Adrenal gland (tissue), 12 donors: Measurements from ENCODE around the gene MAGI2. TPM values are rescaled to one million over a fixed set of nuclear protein-coding genes. Genes with fewer than 3 reads are reported as not detected.

ENCODE experiments used
- DNase-seq, 7 donors: peaks; one replicate each; pipeline ENCODE4 v3.0.0-alpha.2; 2019 to 2020
- H3K27ac ChIP-seq, 5 donors: fragments of 200-600 bp; sonication (generic) in 4 of 5; 1 replicate in 3 of 5; 2 replicates in 2 of 5; pipeline versions ENCODE4 v1.5.1 to v1.8.0; 2016 to 2020; ENCODE audit warnings: mild to moderate bottlenecking in 1 of 5
- H3K27me3 ChIP-seq: fragments of 200-600 bp; 2 replicates; pipeline ENCODE4 v1.8.0; 2021
- H3K36me3 ChIP-seq, 2 donors: fragments of 200-600 bp; replicated peaks in 1 of 2; 1 replicate in 1 of 2; 2 replicates in 1 of 2; pipeline versions ENCODE4 v1.5.1 to v1.8.0; 2018 to 2022
- H3K4me1 ChIP-seq, 2 donors: fragments of 200-600 bp; replicated peaks in 1 of 2; 1 replicate in 1 of 2; 2 replicates in 1 of 2; pipeline versions ENCODE4 v1.5.1 to v1.8.0; 2018 to 2021
- H3K4me3 ChIP-seq, 4 donors: fragments of 200-600 bp; sonication (generic) in 3 of 4; one replicate each; pipeline ENCODE4 v1.5.1; 2016 to 2018
- H3K9me3 ChIP-seq, 3 donors: fragments of 200-600 bp; sonication (generic) in 1 of 3; replicated peaks in 1 of 3; 1 replicate in 2 of 3; 2 replicates in 1 of 3; pipeline versions ENCODE4 v1.5.1 to v1.8.0; 2016 to 2021
- CTCF ChIP-seq, 6 experiments: fragments of 450-650 bp in 4 of 6; fragments of 200-600 bp in 2 of 6; sonication (generic) in 1 of 6; IDR thresholded peaks; 1 replicate in 5 of 6; 2 replicates in 1 of 6; pipeline versions ENCODE4 v1.5.1 to v1.8.0; 2016 to 2021; ENCODE audit warnings: antibody characterized with exemption in 6 of 6, mild to moderate bottlenecking in 2 of 6, moderate library complexity in 1 of 6
- POLR2A ChIP-seq, 2 donors: fragments of 450-650 bp; IDR thresholded peaks; one replicate each; pipeline ENCODE4 v1.6.1; 2017; ENCODE audit warnings: antibody characterized with exemption in 2 of 2, mild to moderate bottlenecking in 2 of 2, moderate library complexity in 1 of 2
- WGBS, 4 donors: extraction: QIAGEN DNeasy Blood & Tissue Kit in 2 of 4; methylation state at CpG; one replicate each; pipeline versions ENCODE4 v1.1.5 to v1.1.7; 2013 to 2017; 5-methylcytosine and 5-hydroxymethylcytosine counted together
- intact Hi-C, 2 donors: fragments of 100-400 bp; cut with DNase I; formaldehyde crosslinking; loops; one replicate each; pipeline versions ENCODE4 v1.14.1 to v1.15.0; 2022 to 2023
- polyA plus RNA-seq, 3 donors: library from polyadenylated mRNA; stranded (reverse); fragments of 200-250 nt in 2 of 3; fragments of 350-450 nt in 1 of 3; fragmentation: Illumina TruSeq in 1 of 3; extraction: RNeasy Lipid Tissue Mini Kit (QIAGEN cat#74804) in 1 of 3; gene quantifications; one replicate each; pipeline ENCODE4 v1.2.3, GENCODE V29; 2013 to 2014
- total RNA-seq, 9 donors: library from RNA; depleted of rRNA in 4 of 9; stranded (reverse); fragments of >200 nt in 4 of 9; fragments of 120-200 nt in 1 of 9; fragmentation: NEBNext Ultra II Directional in 1 of 9; extraction: Animal tissue kit (Norgen Biotek cat#: 25700) in 1 of 9; gene quantifications; one replicate each; pipeline versions ENCODE4 v1.1.0 to v1.2.4, GENCODE V29; 2013 to 2023
- donor health status: healthy with polysubstance abuse.
- donor health status: Bipolar disorder and iron deficiency.
- donor health status: DM: yes; HTN: yes; CAD: no.
- donor health status: DM: no; HTN: no; CAD: no.
- donor health status: DM: no; HTN: no; CAD: no.
- donor health status: DM: yes; HTN: yes; CAD: no.

Gene MAGI2
- total and polyA plus RNA-seq, 12 donors, result 3.2 to 37.1 (median 17.1) TPM

- DNase-seq, result no peak
- Histone ChIP-seq H3K27me3 (no peaks in the 10 kb centered on the region), H3K4me3 (no peak overlapping the region), H3K4me1 (no peaks in the 10 kb centered on the region), H3K36me3 (no peaks in the 10 kb centered on the region), H3K9me3 (no peaks in the 10 kb centered on the region), H3K27ac (no peak overlapping the region)
- no peak for TF ChIP-seq POLR2A (IDR thresholded peaks at IDR 0.05)
- TF ChIP-seq CTCF (IDR thresholded peaks at IDR 0.05), result no peak
- WGBS, 4 donors, result 85 to 94% (median 90%) methylated on average over 4 of the region's 4 CpGs
- intact Hi-C loops, result no loop called here
Measured at GRCh38 chr7:79329464-79329863, 124.0 kb downstream of the MAGI2 start.

- H3K4me3 ChIP-seq, result no peak overlapping the region
- peaks cover 5 to 9% of the 10 kb centered on the region in 2 donors for H3K4me1 ChIP-seq
- no peak overlapping the region for H3K27ac ChIP-seq
- WGBS, 4 donors, result 0 to 44% (median 35%) methylated on average over 2 of the region's 2 CpGs
- no peak for DNase-seq
- H3K9me3 ChIP-seq, result no peaks in the 10 kb centered on the region
- no peak for TF ChIP-seq CTCF (IDR thresholded peaks at IDR 0.05)
- TF ChIP-seq POLR2A (IDR thresholded peaks at IDR 0.05), result no peak
- H3K27me3 ChIP-seq, result no peaks in the 10 kb centered on the region
- intact Hi-C loops, result no loop called here
- H3K36me3 ChIP-seq, result no peaks in the 10 kb centered on the region
Measured at GRCh38 chr7:79320741-79321473, 132.6 kb downstream of the MAGI2 start.

- 85 to 96% (median 94%) methylated on average over 1 of the region's 1 CpG for WGBS, 4 donors
- peaks cover 5 to 9% of the 10 kb centered on the region in 2 donors for H3K4me1 ChIP-seq
Measured at GRCh38 chr7:79319369-79319768, 134.1 kb downstream of the MAGI2 start.

GRCh38 chr7:79317728-79318127, 135.7 kb downstream of the MAGI2 start:
- no peaks in the 10 kb centered on the region for H3K9me3 ChIP-seq
- WGBS, 4 donors, result 65 to 75% (median 66%) methylated on average over 2 of the region's 2 CpGs
- no peaks in the 10 kb centered on the region for H3K27me3 ChIP-seq
- H3K4me1 ChIP-seq, result peaks cover 5 to 9% of the 10 kb centered on the region in 2 donors
- intact Hi-C loops, result no loop called here
- no peak overlapping the region for H3K27ac ChIP-seq
- TF ChIP-seq CTCF (IDR thresholded peaks at IDR 0.05), result no peak
- no peak for TF ChIP-seq POLR2A (IDR thresholded peaks at IDR 0.05)
- no peaks in the 10 kb centered on the region for H3K36me3 ChIP-seq
- DNase-seq, result peak in 5 of 7 donors; percentile 17 to 57 (median 31)
- H3K4me3 ChIP-seq, result no peak overlapping the region

More at GRCh38 chr7:79319369-79319768, 134.1 kb downstream of the MAGI2 start:
- Histone ChIP-seq H3K9me3 (no peaks in the 10 kb centered on the region), H3K4me3 (no peak overlapping the region), H3K36me3 (no peaks in the 10 kb centered on the region), H3K27ac (no peak overlapping the region), H3K27me3 (no peaks in the 10 kb centered on the region)
- intact Hi-C loops, result no loop called here
- TF ChIP-seq CTCF (IDR thresholded peaks at IDR 0.05) (no peak), POLR2A (IDR thresholded peaks at IDR 0.05) (no peak)
- DNase-seq, result no peak
